OCI-LY1 (cell line): ENCODE measurements around the gene PPP1R14D.

Experiments used
- H2AFZ ChIP-seq: fragments of 200-600 bp; sonication (generic), shearing (Covaris generic); 2 replicates; pipeline ENCODE4 v1.6.0; 2014; ENCODE audit warnings: antibody characterized with exemption, mild to moderate bottlenecking, low read length
- H3F3A ChIP-seq: fragments of 200-600 bp; sonication (generic), shearing (Covaris generic); 2 replicates; pipeline ENCODE4 v1.6.0; 2014; ENCODE audit warnings: mild to moderate bottlenecking, antibody characterized with exemption, low read length, moderate library complexity; ENCODE audit not compliant: insufficient read depth
- H3K27ac ChIP-seq: fragments of 200-600 bp; sonication (generic); 2 replicates; pipeline ENCODE4 v1.5.1; 2014; ENCODE audit warnings: low read length, mixed run types, mild to moderate bottlenecking, low read depth; ENCODE audit not compliant: poor library complexity, severe bottlenecking
- H3K27me3 ChIP-seq: fragments of 200-600 bp; sonication (generic); 2 replicates; pipeline ENCODE4 v1.6.0; 2014; ENCODE audit warnings: antibody characterized with exemption, mild to moderate bottlenecking, low read length, moderate library complexity; ENCODE audit not compliant: insufficient read depth
- H3K36me3 ChIP-seq: fragments of 200-600 bp; sonication (generic); 2 replicates; pipeline ENCODE4 v1.6.1; 2014; ENCODE audit warnings: mild to moderate bottlenecking, antibody characterized with exemption, low read length, moderate library complexity, mixed read lengths; ENCODE audit not compliant: insufficient read depth
- H3K4me1 ChIP-seq: fragments of 200-600 bp; sonication (generic); 2 replicates; pipeline ENCODE4 v1.5.1; 2014; ENCODE audit warnings: mild to moderate bottlenecking, low read length, moderate library complexity; ENCODE audit not compliant: insufficient read depth, severe bottlenecking
- H3K4me2 ChIP-seq: fragments of 200-600 bp; sonication (generic), shearing (Covaris generic); 2 replicates; pipeline ENCODE4 v1.6.1; 2014; ENCODE audit warnings: low read length
- H3K4me3 ChIP-seq: fragments of 200-600 bp; sonication (generic); 2 replicates; pipeline ENCODE4 v1.5.1; 2014; ENCODE audit warnings: low read length, low read depth, mild to moderate bottlenecking, mixed read lengths; ENCODE audit not compliant: poor library complexity, severe bottlenecking
- H3K79me2 ChIP-seq: fragments of 200-600 bp; shearing (Covaris generic); 2 replicates; pipeline ENCODE4 v1.6.1; 2016; ENCODE audit warnings: mixed run types, low read length, mixed read lengths; ENCODE audit not compliant: insufficient read depth
- H3K9ac ChIP-seq: fragments of 200-600 bp; sonication (generic), shearing (Covaris generic); 2 replicates; pipeline ENCODE4 v1.6.1; 2014; ENCODE audit warnings: mild to moderate bottlenecking, low read length, mixed read lengths
- H3K9me2 ChIP-seq: fragments of 200-600 bp; sonication (generic), shearing (Covaris generic); 2 replicates; pipeline ENCODE4 v1.6.1; 2014; ENCODE audit warnings: low read depth, mild to moderate bottlenecking, low read length, mixed read lengths
- H3K9me3 ChIP-seq: fragments of 200-600 bp; shearing (Covaris generic); 2 replicates; pipeline ENCODE4 v1.6.1; 2014; ENCODE audit warnings: low read length, mixed read lengths
- H4K20me1 ChIP-seq: fragments of 200-600 bp; sonication (generic), shearing (Covaris generic); 2 replicates; pipeline ENCODE4 v1.6.0; 2016; ENCODE audit warnings: mild to moderate bottlenecking, low read length; ENCODE audit not compliant: insufficient read depth
- CTCF ChIP-seq: fragments of 200-600 bp; sonication (generic), shearing (Covaris generic); IDR thresholded peaks from 2 replicates; pipeline ENCODE4 v1.5.1; 2017; ENCODE audit warnings: mild to moderate bottlenecking, antibody characterized with exemption, low read length, moderate library complexity, mixed read lengths
- EZH2 ChIP-seq: fragments of 200-600 bp; sonication (generic), shearing (Covaris generic); IDR thresholded peaks from 2 replicates; pipeline ENCODE4 v1.8.0; 2017; ENCODE audit warnings: borderline replicate concordance, mixed run types, mild to moderate bottlenecking, antibody characterized with exemption, low read length, moderate library complexity, mixed read lengths

The PPP1R14D gene

DNA sequence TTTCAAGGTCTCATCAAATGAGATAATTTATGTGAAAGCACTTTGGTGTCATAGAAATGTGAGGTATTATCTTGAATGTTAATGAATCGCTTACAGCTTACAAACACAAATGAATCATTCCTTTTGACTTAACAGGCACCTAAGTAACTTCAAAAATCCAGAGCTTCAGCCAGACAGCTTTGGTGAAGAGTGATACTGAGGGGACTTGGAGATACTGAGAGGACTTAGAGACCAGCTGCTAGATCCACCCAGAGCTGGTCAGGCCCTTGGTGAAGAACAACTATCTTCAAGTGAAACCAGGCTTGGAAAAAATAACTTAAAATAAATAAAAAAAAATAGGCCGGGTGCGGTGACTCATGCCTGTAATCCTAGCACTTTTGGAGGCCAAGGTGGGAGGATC, 37.8 kb downstream of the PPP1R14D start:
- no peaks in the 10 kb centered on the region for H3K9me3 ChIP-seq
- H3F3A ChIP-seq: no peaks in the 10 kb centered on the region
- H3K27me3 ChIP-seq: no peaks in the 10 kb centered on the region
- no peak for TF ChIP-seq CTCF
- no peak for TF ChIP-seq EZH2
- H4K20me1 ChIP-seq: no peaks in the 10 kb centered on the region
- peaks cover 11% of the 10 kb centered on the region; the same call in 1 of the 2 replicates for H3K36me3 ChIP-seq
- H3K4me1 ChIP-seq: peaks cover 11% of the 10 kb centered on the region
- H3K4me3 ChIP-seq: no peak overlapping the region
- no peaks in the 10 kb centered on the region for H3K9me2 ChIP-seq
- no peak overlapping the region for H3K9ac ChIP-seq
- no peak overlapping the region for H2AFZ ChIP-seq
- no peak overlapping the region for H3K27ac ChIP-seq
- H3K4me2 ChIP-seq: no peak overlapping the region
- no peaks in the 10 kb centered on the region for H3K79me2 ChIP-seq

GRCh38 chr15:40789999-40790398, 38.5 kb downstream of the PPP1R14D start:
- Histone ChIP-seq H3K27me3 (no peaks in the 10 kb centered on the region), H3K4me2 (no peak overlapping the region), H3K9me3 (no peaks in the 10 kb centered on the region), H3K79me2 (no peaks in the 10 kb centered on the region), H3K9me2 (no peaks in the 10 kb centered on the region), H3K9ac (no peak overlapping the region), H3K4me1 (peaks cover 11% of the 10 kb centered on the region), H3K4me3 (no peak overlapping the region), H4K20me1 (no peaks in the 10 kb centered on the region), H2AFZ (no peak overlapping the region), H3K36me3 (peaks cover 11% of the 10 kb centered on the region; the same call in 1 of the 2 replicates), H3F3A (no peaks in the 10 kb centered on the region), H3K27ac (no peak overlapping the region)
- TF ChIP-seq CTCF (no peak), EZH2 (no peak)

DNA sequence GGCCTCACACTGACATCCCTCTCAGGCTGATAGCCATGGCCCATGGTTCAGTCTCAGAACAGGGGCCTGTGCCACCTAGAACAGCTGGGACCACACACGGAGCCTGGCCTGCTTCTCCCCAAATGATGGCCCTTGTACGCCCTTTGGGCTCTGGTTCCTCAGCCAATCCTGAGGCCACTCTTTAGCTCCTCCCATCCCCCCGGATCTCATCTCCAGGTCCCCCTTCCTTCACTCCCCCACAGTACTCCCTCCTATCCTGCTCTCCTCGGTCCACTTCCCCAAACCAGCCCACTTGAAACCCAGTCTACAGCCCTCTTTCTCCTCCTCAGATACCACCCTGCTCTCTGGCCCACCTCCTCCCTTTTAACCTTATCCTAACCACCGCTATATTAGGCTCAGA, 39.4 kb downstream of the PPP1R14D start:
- peaks cover 11% of the 10 kb centered on the region; the same call in 1 of the 2 replicates for H3K36me3 ChIP-seq
- H3K9me2 ChIP-seq: no peaks in the 10 kb centered on the region
- H4K20me1 ChIP-seq: no peaks in the 10 kb centered on the region
- H3K4me2 ChIP-seq: no peak overlapping the region
- no peak overlapping the region for H3K4me3 ChIP-seq
- H3K9me3 ChIP-seq: no peaks in the 10 kb centered on the region
- peaks cover 11% of the 10 kb centered on the region for H3K4me1 ChIP-seq
- H3K79me2 ChIP-seq: no peaks in the 10 kb centered on the region
- H3F3A ChIP-seq: no peaks in the 10 kb centered on the region
- no peak overlapping the region for H3K9ac ChIP-seq
- H3K27me3 ChIP-seq: no peaks in the 10 kb centered on the region
- no peak overlapping the region for H2AFZ ChIP-seq
- H3K27ac ChIP-seq: no peak overlapping the region
- TF ChIP-seq CTCF (no peak), EZH2 (no peak)
